A673 (cell line): ENCODE results near the gene DNM2. TPM values are rescaled to one million over a fixed set of nuclear protein-coding genes. Genes with fewer than 3 reads are reported as not detected.

Experiments
- BruUV-seq: library from RNA; stranded (reverse); fragments of 400-500 nt; replicated peaks from 2 replicates; lab custom pipeline; 2021; lab: Mats Ljungman, UMichigan
- CTCF ChIA-PET: fragments of 300-600 bp; sonication (Branson Sonifier 250); formaldehyde crosslinking; loops from one replicate; lab custom pipeline; 2022; ENCODE audit warnings: antibody characterized with exemption; lab: Charles Lee
- POLR2A ChIA-PET: fragments of 300-600 bp; sonication (Branson Sonifier 250); formaldehyde crosslinking; loops from one replicate; lab custom pipeline; 2022; ENCODE audit warnings: antibody characterized with exemption; ENCODE audit not compliant: low non-redundant PET; lab: Charles Lee
- DNase-seq: peaks from one replicate; pipeline ENCODE4 v3.0.0-alpha.2; 2015; ENCODE audit warnings: low spot score
- H3K27ac ChIP-seq: fragments of 200-600 bp; sonication (generic); 2 replicates; pipeline ENCODE4 v1.5.1; 2016; ENCODE audit warnings: mixed run types, low read depth, mild to moderate bottlenecking, mixed read lengths, antibody characterized with exemption, low read length; ENCODE audit not compliant: poor library complexity, severe bottlenecking
- H3K27me3 ChIP-seq: fragments of 200-600 bp; sonication (generic); replicated peaks from 2 replicates; pipeline ENCODE4 v1.6.1; 2017; ENCODE audit warnings: mixed run types, low read depth, mild to moderate bottlenecking, mixed read lengths, antibody characterized with exemption, low read length; ENCODE audit not compliant: insufficient read depth, poor library complexity
- H3K36me3 ChIP-seq: fragments of 200-600 bp; sonication (generic); 2 replicates; pipeline ENCODE4 v1.6.1; 2016; ENCODE audit warnings: mixed run types, mild to moderate bottlenecking, mixed read lengths, antibody characterized with exemption, low read length; ENCODE audit not compliant: insufficient read depth, poor library complexity, severe bottlenecking
- H3K4me1 ChIP-seq: fragments of 200-600 bp; sonication (generic); 2 replicates; pipeline ENCODE4 v1.6.1; 2017; ENCODE audit warnings: mixed run types, mild to moderate bottlenecking, mixed read lengths, antibody characterized with exemption, low read length; ENCODE audit not compliant: insufficient read depth, poor library complexity, severe bottlenecking
- H3K4me3 ChIP-seq: fragments of 200-600 bp; sonication (generic); 2 replicates; pipeline ENCODE4 v1.5.1; 2016; ENCODE audit warnings: low read depth, mixed run types, mild to moderate bottlenecking, mixed read lengths, low read length; ENCODE audit not compliant: poor library complexity, severe bottlenecking
- H3K9me3 ChIP-seq: fragments of 200-600 bp; sonication (generic); 2 replicates; pipeline ENCODE4 v1.6.1; 2016; ENCODE audit warnings: mixed run types, low read depth, mild to moderate bottlenecking, mixed read lengths, antibody characterized with exemption, low read length; ENCODE audit not compliant: poor library complexity, severe bottlenecking
- CTCF ChIP-seq: fragments of 300-800, 200-600 bp; sonication (generic); conservative IDR thresholded peaks from 2 replicates; pipeline ENCODE4 v1.5.1; 2017; ENCODE audit warnings: low read depth, mild to moderate bottlenecking, antibody characterized with exemption, low read length, moderate library complexity, mixed read lengths
- EZH2 ChIP-seq: fragments of 200-600 bp; sonication (generic); IDR thresholded peaks from 2 replicates; pipeline ENCODE4 v1.6.1; 2017; ENCODE audit warnings: borderline replicate concordance, low read depth, mild to moderate bottlenecking, mixed read lengths, antibody characterized with exemption, low read length; ENCODE audit not compliant: poor library complexity, severe bottlenecking
- intact Hi-C: fragments of 100-400 bp; cut with micrococcal nuclease; formaldehyde crosslinking; loops from one replicate; pipeline ENCODE4 v1.10.0; 2022; ENCODE audit not compliant: unreplicated experiment
- total RNA-seq: library from RNA; stranded (reverse); gene quantifications from 2 replicates; pipeline ENCODE4 v1.2.3, GENCODE V29; 2021

Gene DNM2
- total RNA-seq, 1 experiment from 2014 or later = 143 TPM

GRCh38 chr19:10820173-10820572 lies 102.3 kb downstream of the DNM2 start:
- no peak for DNase-seq
- ChIA-PET CTCF (no interaction called here), POLR2A (no interaction called here)
- Histone ChIP-seq H3K4me1 (no peaks in the 10 kb centered on the region), H3K27me3 (no peaks in the 10 kb centered on the region), H3K36me3 (peaks cover 20% of the 10 kb centered on the region), H3K4me3 (no peak overlapping the region), H3K27ac (no peak overlapping the region), H3K9me3 (no peaks in the 10 kb centered on the region)
- intact Hi-C loops = no loop called here
- BruUV-seq = no TSS peak
- TF ChIP-seq CTCF = no peak
- TF ChIP-seq EZH2 = no peak

GRCh38 chr19:10823690-10824089 lies 105.8 kb downstream of the DNM2 start:
- POLR2A ChIA-PET = no interaction called here
- Histone ChIP-seq H3K27me3 (no peaks in the 10 kb centered on the region), H3K9me3 (no peaks in the 10 kb centered on the region), H3K4me1 (no peaks in the 10 kb centered on the region), H3K36me3 (peaks cover 20% of the 10 kb centered on the region), H3K27ac (no peak overlapping the region), H3K4me3 (no peak overlapping the region)
- CTCF ChIA-PET = no interaction called here
- no TSS peak for BruUV-seq
- intact Hi-C loops = no loop called here
- no peak for DNase-seq
- TF ChIP-seq EZH2 = no peak

- Histone ChIP-seq H3K4me1 (no peaks in the 10 kb centered on the region), H3K27ac (no peak overlapping the region), H3K36me3 (peaks cover 6% of the 10 kb centered on the region), H3K27me3 (no peaks in the 10 kb centered on the region), H3K4me3 (no peak overlapping the region), H3K9me3 (no peaks in the 10 kb centered on the region)
- TF ChIP-seq CTCF = no peak
- TF ChIP-seq EZH2 = no peak
- CTCF ChIA-PET = no interaction called here
- POLR2A ChIA-PET = no interaction called here
- intact Hi-C loops = no loop called here
- no TSS peak for BruUV-seq
- no peak for DNase-seq
These were observed 108.4 kb downstream of the DNM2 start for GRCh38 chr19:10826231-10826630.

- Histone ChIP-seq H3K27me3 (no peaks in the 10 kb centered on the region), H3K4me3 (no peak overlapping the region), H3K4me1 (no peaks in the 10 kb centered on the region), H3K36me3 (peaks cover 5% of the 10 kb centered on the region), H3K27ac (no peak overlapping the region), H3K9me3 (no peaks in the 10 kb centered on the region)
- intact Hi-C loops = no loop called here
- no peak for DNase-seq
- CTCF ChIA-PET = no interaction called here
- POLR2A ChIA-PET = no interaction called here
- BruUV-seq = no TSS peak
- TF ChIP-seq EZH2 = no peak
These were observed 109.0 kb downstream of the DNM2 start for GRCh38 chr19:10826846-10827245.
